Caco-2 (cell line): Measurements from ENCODE around the gene B3GNT5. TPM values are rescaled to one million over a fixed set of nuclear protein-coding genes. Genes with fewer than 3 reads are reported as not detected.
A peak's percentile ranks its signal among the peaks of the same experiment; 100 is the strongest.

Source experiments
- BruUV-seq: library from RNA; stranded (reverse); fragments of 400-500 nt; replicated peaks from 2 replicates; lab custom pipeline; 2021; lab: Mats Ljungman, UMichigan
- CTCF ChIA-PET: fragments of 300-600 bp; sonication (Branson Sonifier 250); formaldehyde crosslinking; loops from one replicate; lab custom pipeline; 2022; ENCODE audit warnings: antibody characterized with exemption; lab: Charles Lee
- POLR2A ChIA-PET: fragments of 300-600 bp; sonication (Branson Sonifier 250); formaldehyde crosslinking; loops from one replicate; lab custom pipeline; 2022; ENCODE audit warnings: antibody characterized with exemption; lab: Charles Lee
- DNase-seq, 2 experiments: peaks; one replicate each; pipeline versions ENCODE4 v3.0.0 to v3.0.0-alpha.2; 2020 to 2022
- H3K27me3 ChIP-seq: replicated peaks from 2 replicates; pipeline ENCODE4 v1.6.0; 2011; ENCODE audit warnings: low read length; ENCODE audit not compliant: control insufficient read depth, insufficient read depth
- H3K36me3 ChIP-seq: 2 replicates; pipeline ENCODE4 v1.5.1; 2011; ENCODE audit warnings: low read length; ENCODE audit not compliant: control insufficient read depth, insufficient read depth
- H3K4me1 ChIP-seq: fragments of 250-450 bp; sonication (Bioruptor Pico); 2 replicates; pipeline ENCODE4 v1.5.1; 2020; ENCODE audit warnings: mild to moderate bottlenecking
- H3K4me3 ChIP-seq: 2 replicates; pipeline ENCODE4 v1.5.1; 2011; ENCODE audit warnings: low read depth, mild to moderate bottlenecking, control low read depth, low read length
- H3K9me3 ChIP-seq: fragments of 250-450 bp; sonication (Bioruptor Pico); 2 replicates; pipeline ENCODE4 v1.5.1; 2020; ENCODE audit warnings: mild to moderate bottlenecking, moderate library complexity
- H3K27ac Mint-ChIP-seq: one replicate; pipeline ENCODE4 v1.8.0; 2022; ENCODE audit warnings: mixed read lengths; ENCODE audit not compliant: unreplicated experiment
- H3K27me3 Mint-ChIP-seq: one replicate; pipeline ENCODE4 v1.8.0; 2022; ENCODE audit warnings: mixed read lengths; ENCODE audit not compliant: insufficient read depth, unreplicated experiment
- H3K36me3 Mint-ChIP-seq: one replicate; pipeline ENCODE4 v1.8.0; 2022; ENCODE audit warnings: mild to moderate bottlenecking, mixed read lengths; ENCODE audit not compliant: insufficient read depth, unreplicated experiment
- H3K4me1 Mint-ChIP-seq: one replicate; pipeline ENCODE4 v1.8.0; 2022; ENCODE audit warnings: low read depth, mixed read lengths; ENCODE audit not compliant: unreplicated experiment
- H3K4me3 Mint-ChIP-seq: one replicate; pipeline ENCODE4 v1.8.0; 2022; ENCODE audit warnings: mild to moderate bottlenecking, moderate library complexity, mixed read lengths; ENCODE audit not compliant: unreplicated experiment
- H3K9me3 Mint-ChIP-seq: one replicate; pipeline ENCODE4 v1.8.0; 2022; ENCODE audit warnings: mixed read lengths; ENCODE audit not compliant: unreplicated experiment
- CTCF ChIP-seq, 2 experiments: fragments of 200-600 bp in 1 of 2; IDR thresholded peaks; 1 replicate in 1 of 2; 2 replicates in 1 of 2; pipeline versions ENCODE4 v1.5.1 to v1.8.0; 2011 to 2022; ENCODE audit warnings: antibody characterized with exemption in 1 of 2, control low read depth in 1 of 2, inconsistent platforms in 1 of 2, low read depth in 1 of 2, low read length in 1 of 2, mild to moderate bottlenecking in 1 of 2, moderate library complexity in 1 of 2; ENCODE audit not compliant: insufficient read depth in 1 of 2, severe bottlenecking in 1 of 2, unreplicated experiment in 1 of 2
- intact Hi-C: fragments of 100-400 bp; cut with micrococcal nuclease; formaldehyde crosslinking; loops from one replicate; pipeline ENCODE4 v1.10.0; 2022; ENCODE audit not compliant: unreplicated experiment
- total RNA-seq: library from RNA; stranded (reverse); gene quantifications from 2 replicates; pipeline ENCODE4 v1.2.3, GENCODE V29; 2022

B3GNT5 gene
- total RNA-seq, 1 experiment from 2014 or later, result 9.4 TPM

DNA sequence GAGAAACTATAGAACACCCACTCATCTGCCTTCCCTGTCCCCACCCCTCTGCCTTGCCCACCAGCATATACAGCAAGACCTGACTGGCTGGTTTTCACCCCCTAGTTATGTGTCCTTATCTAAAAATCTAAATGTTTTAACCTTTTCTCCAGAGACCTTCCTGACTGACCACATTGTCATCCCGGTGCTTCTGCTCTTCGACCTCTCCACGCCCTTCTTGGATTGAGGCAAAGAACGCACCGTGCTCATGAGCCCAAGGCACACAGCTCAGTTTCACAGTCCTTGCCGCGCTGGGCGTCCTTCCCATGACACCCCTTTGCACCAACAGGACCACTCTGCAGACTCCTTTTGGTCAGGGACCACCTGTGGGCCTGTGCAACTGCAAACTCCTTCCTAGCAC, 62.7 kb downstream of the B3GNT5 start:
- no peaks in the 10 kb centered on the region for H3K9me3 ChIP-seq
- H3K36me3 ChIP-seq, result no peaks in the 10 kb centered on the region
- no TSS peak for BruUV-seq
- H3K27ac Mint-ChIP-seq, result peak overlapping the region; percentile 69
- intact Hi-C loops, result no loop called here
- no peaks in the 10 kb centered on the region for H3K27me3 ChIP-seq
- H3K36me3 Mint-ChIP-seq, result peaks cover 7% of the 10 kb centered on the region
- no peak overlapping the region for H3K4me3 ChIP-seq
- peak; percentile 36 to 78 for DNase-seq
- peaks cover 20% of the 10 kb centered on the region for H3K4me1 ChIP-seq
- peak overlapping the region; percentile 36 for H3K4me3 Mint-ChIP-seq
- POLR2A ChIA-PET, result interaction anchor here (0.6 to 0.9 kb wide), 2 partner anchors 137 to 199 kb away, joined by 3 read pairs; no protein-coding TSS in a partner anchor
- CTCF ChIA-PET, result interaction anchor here (0.5 kb wide), 1 partner anchor 131 kb away, joined by 3 read pairs; no protein-coding TSS in a partner anchor
- H3K27me3 Mint-ChIP-seq, result no peaks in the 10 kb centered on the region
- H3K9me3 Mint-ChIP-seq, result no peaks in the 10 kb centered on the region
- H3K4me1 Mint-ChIP-seq, result peaks cover 14% of the 10 kb centered on the region
- no peak for TF ChIP-seq CTCF (IDR thresholded peaks at IDR 0.05; ENCODE audit: insufficient read depth in 1 of 2, low read depth in 1 of 2, low read length in 1 of 2, severe bottlenecking in 1 of 2, unreplicated experiment in 1 of 2)

DNA sequence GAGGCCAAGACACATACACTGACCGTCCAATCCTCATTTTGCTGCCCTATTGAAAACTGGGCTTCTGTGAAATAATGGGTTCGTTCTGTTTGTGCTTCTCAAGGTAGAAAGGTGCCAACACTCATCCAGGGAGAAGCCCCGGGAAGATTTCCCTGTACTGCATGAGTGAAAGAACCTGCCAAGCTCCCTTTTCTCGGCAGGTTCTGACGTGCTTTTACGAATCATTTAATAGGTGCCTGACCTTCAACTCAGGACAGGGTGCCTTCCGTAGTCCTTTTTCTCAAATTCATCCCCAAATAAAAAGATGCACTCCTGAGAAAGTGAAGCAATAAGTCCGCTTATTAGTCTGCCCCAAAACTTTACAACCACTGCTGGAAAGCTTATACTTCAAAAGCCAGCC, 64.2 kb downstream of the B3GNT5 start:
- H3K9me3 Mint-ChIP-seq, result no peaks in the 10 kb centered on the region
- H3K27ac Mint-ChIP-seq, result no peak overlapping the region
- ChIA-PET POLR2A (no interaction called here), CTCF (interaction anchor here (0.6 kb wide), 1 partner anchor 382 kb away, joined by 3 read pairs; no protein-coding TSS in a partner anchor)
- H3K36me3 Mint-ChIP-seq, result peaks cover 6% of the 10 kb centered on the region
- no peak overlapping the region for H3K4me3 Mint-ChIP-seq
- peaks cover 14% of the 10 kb centered on the region for H3K4me1 Mint-ChIP-seq
- Histone ChIP-seq H3K4me3 (no peak overlapping the region), H3K27me3 (no peaks in the 10 kb centered on the region), H3K9me3 (no peaks in the 10 kb centered on the region), H3K4me1 (peaks cover 20% of the 10 kb centered on the region), H3K36me3 (no peaks in the 10 kb centered on the region)
- BruUV-seq, result no TSS peak
- intact Hi-C loops, result no loop called here
- no peak for DNase-seq
- H3K27me3 Mint-ChIP-seq, result no peaks in the 10 kb centered on the region
- TF ChIP-seq CTCF (IDR thresholded peaks at IDR 0.05; ENCODE audit: insufficient read depth in 1 of 2, low read depth in 1 of 2, low read length in 1 of 2, severe bottlenecking in 1 of 2, unreplicated experiment in 1 of 2), result no peak

DNA sequence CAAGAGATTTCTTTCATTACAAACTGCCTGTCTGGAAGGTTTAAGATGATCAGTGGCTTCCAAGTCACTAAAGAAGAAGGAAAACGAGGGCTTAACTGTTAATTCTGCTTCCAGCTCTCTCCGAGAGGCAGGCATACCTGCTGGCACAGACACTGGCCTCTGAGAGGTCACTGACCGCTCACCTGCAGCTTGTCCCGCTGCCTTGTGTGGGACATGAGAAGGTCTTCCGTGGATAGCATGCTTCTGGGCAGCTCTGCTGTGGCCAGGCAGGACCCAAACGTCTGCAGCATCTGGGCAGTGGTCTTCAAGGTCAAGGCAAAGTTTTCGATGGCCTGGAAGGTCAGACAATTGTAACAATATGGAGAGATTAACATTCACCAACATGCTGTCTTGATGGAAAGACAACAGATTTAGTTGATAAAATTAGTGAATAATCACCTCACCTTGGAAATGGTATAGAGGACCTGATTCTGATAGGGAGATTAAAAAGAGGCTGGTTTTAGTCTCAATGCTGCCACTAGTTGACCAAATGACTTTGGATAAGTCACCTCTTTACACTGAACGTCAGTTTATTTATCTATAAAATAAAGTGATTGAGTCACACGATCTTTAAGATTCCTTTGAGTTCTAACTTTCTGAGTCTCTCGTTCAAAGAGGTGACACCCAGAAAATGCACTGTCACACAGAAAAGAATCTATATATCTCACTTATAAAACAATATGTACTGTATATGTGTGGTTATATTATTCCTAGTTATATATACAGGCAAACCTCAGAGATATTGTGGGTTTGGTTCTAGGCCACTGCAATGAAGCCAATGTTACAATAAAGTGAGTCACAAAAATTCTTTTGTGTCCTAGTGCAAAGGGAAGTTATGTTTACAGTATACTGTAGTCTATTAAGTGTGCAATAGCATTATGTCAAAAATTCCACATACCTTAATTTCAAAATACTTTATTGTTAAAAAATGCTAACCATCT, 65.1 kb downstream of the B3GNT5 start:
- no peak for TF ChIP-seq CTCF (IDR thresholded peaks at IDR 0.05; ENCODE audit: insufficient read depth in 1 of 2, low read depth in 1 of 2, low read length in 1 of 2, severe bottlenecking in 1 of 2, unreplicated experiment in 1 of 2)
- intact Hi-C loops, result no loop called here

More for the DNA sequence above, 65.1 kb downstream of the B3GNT5 start:
- Mint-ChIP-seq H3K27me3 (no peaks in the 10 kb centered on the region), H3K4me1 (peaks cover 14% of the 10 kb centered on the region), H3K9me3 (no peaks in the 10 kb centered on the region), H3K27ac (no peak overlapping the region), H3K4me3 (no peak overlapping the region), H3K36me3 (peaks cover 6% of the 10 kb centered on the region)
- H3K36me3 ChIP-seq, result no peaks in the 10 kb centered on the region
- POLR2A ChIA-PET, result no interaction called here
- no peak overlapping the region for H3K4me3 ChIP-seq
- CTCF ChIA-PET, result no interaction called here
- no TSS peak for BruUV-seq
- H3K4me1 ChIP-seq, result peaks cover 20% of the 10 kb centered on the region
- DNase-seq, result no peak
- no peaks in the 10 kb centered on the region for H3K9me3 ChIP-seq
- H3K27me3 ChIP-seq, result no peaks in the 10 kb centered on the region
